ENCODE results near the gene ME1.
"Not testable (repeated sequence)": the region's sequence is repeated elsewhere in the genome, so short reads cannot be mapped to it uniquely, and the experiment has no call there.

ME1 gene

DNA sequence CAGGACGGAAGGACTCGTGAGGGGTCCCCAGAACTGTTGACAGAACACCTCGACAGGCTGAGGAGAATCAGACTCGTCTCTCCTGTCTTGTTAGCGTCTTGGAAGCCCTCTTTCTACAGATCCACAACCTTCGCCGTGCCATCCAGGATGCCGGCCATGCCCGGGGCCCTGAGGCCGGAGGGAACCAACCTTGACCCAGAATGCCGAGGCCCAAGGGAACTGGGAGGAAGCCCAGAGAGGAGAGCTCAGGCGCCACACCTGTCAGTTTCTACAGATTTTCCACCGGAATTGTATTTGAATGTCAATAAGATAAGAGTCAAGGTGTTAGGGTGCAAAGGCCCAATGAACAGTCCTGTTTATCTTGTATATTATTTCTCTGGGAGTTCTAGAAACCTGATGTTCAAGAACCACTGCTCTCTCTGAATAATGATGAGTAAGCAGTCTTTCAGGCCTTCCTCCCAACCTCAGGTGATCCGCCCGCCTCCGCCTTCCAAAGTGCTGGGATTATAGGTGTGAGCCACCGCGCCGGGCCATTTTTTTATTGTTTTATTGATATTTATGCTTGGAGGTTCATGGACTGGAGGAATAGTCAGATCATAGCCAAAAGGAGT, 799 bp upstream of the ME1 start:
- DNase-seq = no peak

DNA sequence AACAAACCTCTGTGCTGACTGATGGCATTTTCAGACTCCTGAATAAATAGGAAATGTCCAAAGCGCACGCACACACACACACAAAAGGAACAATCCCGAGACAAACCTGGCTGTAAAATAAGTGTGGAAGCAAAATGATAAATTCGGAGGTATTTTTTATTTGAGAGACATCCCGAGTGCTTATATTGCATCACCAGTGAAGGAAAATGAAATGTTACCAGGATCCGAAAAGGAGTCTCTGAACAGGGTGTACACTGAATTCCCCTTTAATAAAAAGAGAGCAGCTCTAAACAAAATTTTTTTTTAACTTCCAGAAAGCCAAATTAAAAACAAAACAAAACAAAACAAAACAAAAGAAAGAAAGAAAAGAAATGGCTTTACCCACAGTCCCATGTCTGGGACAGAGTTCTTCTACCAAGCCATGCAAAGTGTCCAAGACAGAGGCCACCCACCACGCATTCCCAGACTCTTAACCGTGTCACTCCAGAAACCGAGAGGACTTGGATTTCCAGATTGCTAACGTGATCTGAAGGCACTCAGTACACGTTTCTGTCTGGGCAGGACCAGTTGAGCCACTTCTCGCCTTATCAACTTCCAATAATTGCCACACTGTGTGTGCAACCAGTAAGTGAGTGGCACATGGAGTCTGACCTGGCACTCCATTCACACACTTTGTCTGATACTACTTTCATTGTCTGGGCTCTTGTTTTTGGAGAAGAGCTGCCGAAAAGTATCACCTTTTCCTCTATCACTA, 817 bp downstream of the ME1 start:
- DNase-seq = no peak

DNA sequence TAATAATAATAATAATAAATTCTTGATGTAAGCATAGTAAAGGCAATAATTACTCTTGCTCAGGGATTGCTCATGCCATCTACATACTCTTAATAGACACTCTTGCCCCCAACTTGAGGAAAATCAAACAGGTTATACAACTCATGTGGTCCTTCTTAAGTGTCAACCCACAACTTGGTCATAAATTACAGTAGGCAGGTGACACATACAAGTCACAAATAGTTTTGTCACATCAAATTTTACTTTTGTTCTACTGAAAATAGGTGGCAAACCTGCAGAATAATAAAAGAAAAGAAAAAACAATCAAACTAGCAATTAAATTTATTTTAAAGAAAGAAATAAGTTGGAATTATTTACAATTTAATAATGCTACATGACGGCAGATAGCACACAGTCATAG, 1.6 kb downstream of the ME1 start:
- no peak for DNase-seq

GRCh38 chr6:83424392-83425018, 6.3 kb downstream of the ME1 start:
- no peak for DNase-seq

- DNase-seq = no peak
Observed at GRCh38 chr6:83417880-83418663, 12.8 kb downstream of the ME1 start.

- no peak for DNase-seq
Observed at GRCh38 chr6:83413068-83413467, 17.8 kb downstream of the ME1 start.

DNA sequence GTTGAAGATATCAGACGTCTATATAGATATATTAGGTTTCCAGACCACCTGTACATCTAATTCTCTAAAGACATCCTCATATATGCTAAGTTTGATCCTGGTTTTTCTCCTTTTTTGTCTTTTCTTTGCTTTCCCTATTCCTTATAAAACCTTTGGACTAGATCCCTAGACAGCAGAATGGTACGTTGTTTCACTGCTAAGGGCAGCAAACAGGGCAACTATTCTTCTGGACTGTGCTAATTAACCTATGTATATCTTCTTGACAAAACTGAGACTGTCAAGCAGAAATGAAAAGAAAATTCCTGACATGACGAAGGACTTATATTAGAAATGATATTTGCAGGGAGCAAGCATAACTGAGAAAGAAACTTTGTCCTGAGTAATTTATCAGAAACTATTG, 19.1 kb downstream of the ME1 start:
- DNase-seq = peak; percentile 22

DNA sequence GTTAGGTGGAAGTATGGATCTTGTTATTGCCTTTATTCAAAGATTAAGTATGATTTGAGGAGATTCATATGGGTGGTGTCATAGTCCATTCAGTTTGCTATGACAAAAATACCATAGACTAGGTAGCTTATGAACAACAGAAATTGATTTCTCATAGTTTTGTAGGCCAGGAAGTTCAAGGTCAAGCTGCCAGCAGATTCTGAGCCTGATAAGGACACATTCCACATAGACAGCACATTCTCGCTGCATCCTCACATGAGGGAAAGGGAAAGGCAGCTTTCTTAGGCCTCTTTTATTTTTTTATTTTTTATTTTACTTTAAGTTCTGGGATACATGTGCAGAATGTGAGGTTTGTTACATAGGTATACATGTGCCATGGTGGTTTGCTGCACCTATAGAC, 27.7 kb downstream of the ME1 start:
- no peak for DNase-seq

DNA sequence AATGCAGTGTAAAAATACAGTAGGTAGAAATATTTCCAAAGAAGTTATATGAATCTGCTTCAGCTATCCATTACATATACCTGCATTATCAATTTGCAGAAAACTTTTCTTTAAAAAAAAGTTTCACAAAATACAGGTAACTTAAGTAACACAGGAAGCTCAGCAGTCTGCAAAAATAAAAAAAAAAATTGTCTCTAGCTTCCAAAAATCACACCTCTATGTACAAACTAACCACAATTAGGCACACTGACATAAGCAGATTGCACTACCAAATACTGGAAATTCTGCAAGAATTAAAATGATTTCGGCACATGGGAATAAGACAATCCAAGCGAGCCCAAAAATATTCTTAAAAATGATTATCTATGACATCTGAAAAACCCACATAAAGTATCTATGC, 41.2 kb downstream of the ME1 start:
- no peak for DNase-seq

- no peak for DNase-seq
Observed at GRCh38 chr6:83385473-83385872, 45.4 kb downstream of the ME1 start.

- DNase-seq = no peak
Observed at GRCh38 chr6:83384751-83385150, 46.1 kb downstream of the ME1 start.

GRCh38 chr6:83381949-83382348, 48.9 kb downstream of the ME1 start:
- DNase-seq = no peak

GRCh38 chr6:83378621-83379388, 52.0 kb downstream of the ME1 start:
- no peak for DNase-seq

DNA sequence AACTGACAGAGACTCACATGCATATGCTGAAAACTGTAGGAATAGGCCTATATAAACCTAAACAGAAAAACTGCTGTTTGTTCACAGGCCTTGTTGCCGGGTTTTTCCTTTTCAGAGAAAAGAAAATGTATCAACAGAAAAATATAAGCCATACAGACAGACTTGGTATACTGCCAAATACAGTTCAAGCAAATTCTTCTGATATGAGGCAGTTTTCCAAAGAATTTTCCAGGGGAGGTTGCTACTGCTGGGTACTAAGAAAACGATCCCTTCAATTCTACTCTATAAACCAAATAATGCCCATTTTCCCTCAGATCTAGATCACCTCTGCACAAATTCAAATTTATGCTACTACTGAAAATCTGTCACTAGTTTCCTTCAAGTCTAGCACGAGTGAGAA, 59.4 kb downstream of the ME1 start:
- no peak for DNase-seq

DNA sequence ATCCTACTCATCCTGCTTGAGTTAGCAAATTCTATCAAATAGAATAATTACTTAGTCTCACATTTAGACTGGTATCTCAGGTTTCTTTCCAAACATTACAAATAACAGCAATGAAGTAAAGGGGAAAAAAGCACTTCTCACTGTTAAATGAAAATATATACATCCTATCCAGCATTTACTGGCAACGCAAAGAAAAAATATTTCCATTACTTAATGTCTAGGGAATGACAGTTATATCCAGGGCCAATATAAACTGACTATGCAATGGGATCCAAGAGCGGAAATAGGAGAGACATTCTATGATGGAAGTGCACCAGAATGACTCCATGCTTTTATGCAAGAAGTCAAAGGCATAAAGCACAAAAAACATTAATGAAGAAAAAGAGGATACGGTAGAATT, 60.3 kb downstream of the ME1 start:
- DNase-seq = no peak

DNA sequence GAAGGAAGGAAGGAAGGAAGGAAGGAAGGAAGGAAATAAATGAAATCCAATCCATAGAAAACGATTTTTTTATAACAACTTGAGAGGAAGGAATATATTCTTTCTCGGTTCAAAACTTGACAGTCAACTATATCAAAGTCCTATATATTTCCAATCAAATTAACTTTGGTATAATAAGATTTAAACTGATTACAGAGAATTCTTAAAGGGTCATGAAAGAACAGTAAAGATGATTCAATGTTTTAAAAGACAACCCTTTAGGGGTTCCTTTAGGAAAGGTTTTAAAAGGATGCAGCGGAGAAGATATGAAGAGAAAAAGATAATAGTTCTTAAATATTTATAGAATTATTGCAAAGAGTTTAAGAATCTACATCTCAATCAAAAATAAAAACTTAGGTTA, 61.2 kb downstream of the ME1 start:
- no peak for DNase-seq

DNA sequence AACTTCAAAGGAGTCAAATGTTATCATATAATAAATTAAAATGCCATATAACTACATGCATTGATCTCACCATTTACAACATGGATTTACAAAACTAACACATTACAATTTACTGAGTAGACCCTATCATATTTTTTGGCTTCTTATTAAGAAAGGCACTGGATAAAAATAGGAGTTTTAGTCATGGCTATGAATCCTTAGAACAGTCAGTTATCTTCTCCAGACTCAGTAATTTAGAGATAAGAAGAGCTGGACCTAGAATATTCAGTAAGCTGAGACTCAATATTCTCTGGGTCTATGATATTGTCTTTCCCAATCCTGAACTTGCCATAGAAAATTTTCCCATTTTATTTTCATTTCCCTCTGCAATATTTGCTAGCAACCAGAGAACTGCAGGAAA, 62.3 kb downstream of the ME1 start:
- no peak for DNase-seq

- no peak for DNase-seq
Observed at GRCh38 chr6:83367104-83367503, 63.7 kb downstream of the ME1 start.

- DNase-seq = no peak
Observed at GRCh38 chr6:83365931-83366330, 64.9 kb downstream of the ME1 start.

DNA sequence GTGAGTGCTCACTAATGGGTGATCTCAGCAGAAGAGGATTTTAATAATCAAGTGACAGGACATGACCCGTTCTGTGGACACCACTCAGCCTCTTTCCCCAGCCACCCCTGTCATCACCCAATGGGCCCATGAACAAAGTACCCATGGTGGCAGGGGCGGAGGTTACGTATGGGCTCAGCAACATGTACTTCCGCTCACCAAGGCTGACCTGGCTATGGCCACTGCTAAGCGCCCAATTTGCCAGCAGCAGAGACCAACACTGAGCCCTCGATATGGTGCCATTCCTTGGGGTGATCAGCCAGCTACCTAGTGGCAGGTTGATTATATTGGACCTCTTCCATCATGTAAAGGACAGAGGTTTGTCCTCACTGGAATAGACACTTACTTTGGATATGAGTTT, 68.5 kb downstream of the ME1 start:
- DNase-seq = not testable (repeated sequence)

- no peak for DNase-seq
Observed at GRCh38 chr6:83359638-83360037, 71.2 kb downstream of the ME1 start.

GRCh38 chr6:83354747-83355146, 76.1 kb downstream of the ME1 start:
- no peak for DNase-seq

Data from NCI-H524 treated with DMSO at 0.1 percent for 48 hours (cell line).